OCI-LY3 (cell line): ENCODE data around the gene ADA.
"Not testable (repeated sequence)": the region's sequence is repeated elsewhere in the genome, so short reads cannot be mapped to it uniquely, and the experiment has no call there.

Experiments
- H2AFZ ChIP-seq: fragments of 200-600, 300-600 bp; shearing (Covaris generic); 2 replicates; pipeline ENCODE4 v1.6.0; 2014; ENCODE audit warnings: antibody characterized with exemption, low read depth, low read length
- H3K27ac ChIP-seq: fragments of 200-600, 300-600 bp; sonication (generic); 2 replicates; pipeline ENCODE4 v1.5.1; 2014; ENCODE audit warnings: mild to moderate bottlenecking, low read length, moderate library complexity, mixed read lengths
- H3K27me3 ChIP-seq: fragments of 200-600, 300-600 bp; sonication (generic); 2 replicates; pipeline ENCODE4 v1.6.1; 2014; ENCODE audit warnings: low read depth, low read length, mixed read lengths
- H3K36me3 ChIP-seq: fragments of 200-600, 300-600 bp; sonication (generic); replicated peaks from 2 replicates; pipeline ENCODE3; 2014; ENCODE audit warnings: low read depth, low read length, mixed read lengths
- H3K4me1 ChIP-seq: fragments of 300-600, 200-600 bp; sonication (generic); 2 replicates; pipeline ENCODE4 v1.6.1; 2014; ENCODE audit warnings: low read length, mixed read lengths
- H3K4me2 ChIP-seq: fragments of 200-600, 300-600 bp; sonication (generic); 2 replicates; pipeline ENCODE4 v1.6.1; 2014; ENCODE audit warnings: low read length, mixed read lengths
- H3K4me3 ChIP-seq: fragments of 300-600, 200-600 bp; sonication (generic); 2 replicates; pipeline ENCODE4 v1.5.1; 2014; ENCODE audit warnings: antibody characterized with exemption, mild to moderate bottlenecking, low read length, moderate library complexity
- H3K79me2 ChIP-seq: fragments of 300-600, 200-600 bp; shearing (Covaris generic); 2 replicates; pipeline ENCODE4 v1.6.1; 2014; ENCODE audit warnings: mild to moderate bottlenecking, low read length, mixed read lengths
- H3K9ac ChIP-seq: fragments of 300-600, 200-600 bp; shearing (Covaris generic); 2 replicates; pipeline ENCODE4 v1.6.0; 2014; ENCODE audit warnings: mild to moderate bottlenecking, low read length, moderate library complexity
- H3K9me3 ChIP-seq: fragments of 200-600, 300-600 bp; shearing (Covaris generic); 2 replicates; pipeline ENCODE4 v1.6.1; 2014; ENCODE audit warnings: low read length, mixed read lengths; ENCODE audit not compliant: insufficient read depth
- H4K20me1 ChIP-seq: fragments of 200-600, 300-600 bp; sonication (generic); 2 replicates; pipeline ENCODE4 v1.6.1; 2016; ENCODE audit warnings: low read length, mixed read lengths; ENCODE audit not compliant: insufficient read depth
- CTCF ChIP-seq: fragments of 200-600, 300-600 bp; sonication (generic); IDR thresholded peaks from 2 replicates; pipeline ENCODE4 v1.5.1; 2014; ENCODE audit warnings: antibody characterized with exemption, low read length, low read depth
- EZH2phosphoT487 ChIP-seq: fragments of 200-600 bp; shearing (Covaris generic); IDR thresholded peaks from 2 replicates; pipeline ENCODE4 v1.6.1; 2018; ENCODE audit warnings: antibody characterized with exemption, mixed run types, low read depth

The ADA gene

GRCh38 chr20:44651684-44652423, at the start of gene ADA:
ADA (minus strand) TSS chr20:44651699; CDS start chr20:44651607, 92 bp downstream.
- H3K79me2 ChIP-seq: peaks cover 36% of the 10 kb centered on the region
- TF ChIP-seq EZH2phosphoT487 (no peak), CTCF (no peak)
- H3K4me1 ChIP-seq: peaks cover 40% of the 10 kb centered on the region
- peak within 1 kb of the TSS; percentile 36 for H3K27ac ChIP-seq
- peak within 1 kb of the TSS; percentile 94 for H3K4me2 ChIP-seq
- peak within 1 kb of the TSS; percentile 82 for H3K9ac ChIP-seq
- H2AFZ ChIP-seq: peak within 1 kb of the TSS; percentile 91
- H4K20me1 ChIP-seq: no peaks in the 10 kb centered on the region
- no peaks in the 10 kb centered on the region for H3K9me3 ChIP-seq
- H3K27me3 ChIP-seq: no peaks in the 10 kb centered on the region
- H3K36me3 ChIP-seq: peaks cover 9% of the 10 kb centered on the region
- H3K4me3 ChIP-seq: peak within 1 kb of the TSS; percentile 79

GRCh38 chr20:44700306-44700705, 48.8 kb upstream of the ADA start:
- H3K4me3 ChIP-seq: no peak overlapping the region
- H3K79me2 ChIP-seq: no peaks in the 10 kb centered on the region
- TF ChIP-seq CTCF (no peak), EZH2phosphoT487 (no peak)
- no peak overlapping the region for H3K27ac ChIP-seq
- no peaks in the 10 kb centered on the region for H3K9me3 ChIP-seq
- no peaks in the 10 kb centered on the region for H4K20me1 ChIP-seq
- no peak overlapping the region for H3K9ac ChIP-seq
- no peak overlapping the region for H2AFZ ChIP-seq
- H3K4me1 ChIP-seq: peaks cover 9% of the 10 kb centered on the region
- no peak overlapping the region for H3K4me2 ChIP-seq
- H3K27me3 ChIP-seq: peaks cover 13% of the 10 kb centered on the region
- no peaks in the 10 kb centered on the region for H3K36me3 ChIP-seq

GRCh38 chr20:44698351-44698750, 46.9 kb upstream of the ADA start:
- Histone ChIP-seq H3K4me2 (no peak overlapping the region), H3K27me3 (peaks cover 13% of the 10 kb centered on the region), H3K4me3 (no peak overlapping the region), H4K20me1 (no peaks in the 10 kb centered on the region), H3K79me2 (no peaks in the 10 kb centered on the region), H3K9me3 (no peaks in the 10 kb centered on the region), H2AFZ (no peak overlapping the region), H3K36me3 (no peaks in the 10 kb centered on the region), H3K4me1 (peaks cover 12% of the 10 kb centered on the region), H3K9ac (no peak overlapping the region), H3K27ac (no peak overlapping the region)
- TF ChIP-seq EZH2phosphoT487 (no peak), CTCF (no peak)

GRCh38 chr20:44697041-44697440, 45.5 kb upstream of the ADA start:
- H3K4me2 ChIP-seq, H3K36me3 ChIP-seq, H3K9me3 ChIP-seq, H3K4me3 ChIP-seq, H3K9ac ChIP-seq, H4K20me1 ChIP-seq, H3K27ac ChIP-seq, H3K79me2 ChIP-seq, H2AFZ ChIP-seq: not testable (repeated sequence)
- Histone ChIP-seq H3K27me3 (peaks cover 18% of the 10 kb centered on the region), H3K4me1 (peaks cover 12% of the 10 kb centered on the region)
